Left ventricle myocardium superior (tissue), 1 donor: ENCODE measurements around the gene TNNC1. TPM values are rescaled to one million over a fixed set of nuclear protein-coding genes. Genes with fewer than 3 reads are reported as not detected.

Source experiments
- ATAC-seq: fragments of 200-7000 bp; cut with Tn5 transposase; one replicate; pipeline ENCODE4 v1.9.1; 2020; ENCODE audit warnings: mild to moderate bottlenecking, moderate library complexity
- DNase-seq: peaks from one replicate; pipeline ENCODE4 v3.0.0-alpha.2; 2020
- intact Hi-C: fragments of 100-400 bp; cut with micrococcal nuclease; formaldehyde crosslinking; loops from one replicate; pipeline ENCODE4 v1.11.0; 2022
- long read RNA-seq: library from polyadenylated mRNA; unstranded; transcript quantifications from one replicate; pipeline ENCODE4 v2.0.0, GENCODE V29; 2021
- total RNA-seq: library from RNA; stranded (reverse); fragmentation: NEBNext Ultra II Directional; extraction: Animal tissue kit (Norgen Biotek cat#: 25700); gene quantifications from one replicate; pipeline ENCODE4 v1.2.1, GENCODE V29; 2021
- donor health status: DM: no; HTN: yes; CAD: no; lungs with severe emphysema.

Gene TNNC1
- 8,945 TPM for total RNA-seq
- long read RNA-seq, transcript TNNC1-201 (6 exons, 714 nt) = major isoform, 6,029 of 6,634 reads
- long read RNA-seq, partial matches to known transcripts = 494 of 6,634 reads
- long read RNA-seq, other reads (novel, unspliced or antisense) = 108 of 6,634 reads

DNA sequence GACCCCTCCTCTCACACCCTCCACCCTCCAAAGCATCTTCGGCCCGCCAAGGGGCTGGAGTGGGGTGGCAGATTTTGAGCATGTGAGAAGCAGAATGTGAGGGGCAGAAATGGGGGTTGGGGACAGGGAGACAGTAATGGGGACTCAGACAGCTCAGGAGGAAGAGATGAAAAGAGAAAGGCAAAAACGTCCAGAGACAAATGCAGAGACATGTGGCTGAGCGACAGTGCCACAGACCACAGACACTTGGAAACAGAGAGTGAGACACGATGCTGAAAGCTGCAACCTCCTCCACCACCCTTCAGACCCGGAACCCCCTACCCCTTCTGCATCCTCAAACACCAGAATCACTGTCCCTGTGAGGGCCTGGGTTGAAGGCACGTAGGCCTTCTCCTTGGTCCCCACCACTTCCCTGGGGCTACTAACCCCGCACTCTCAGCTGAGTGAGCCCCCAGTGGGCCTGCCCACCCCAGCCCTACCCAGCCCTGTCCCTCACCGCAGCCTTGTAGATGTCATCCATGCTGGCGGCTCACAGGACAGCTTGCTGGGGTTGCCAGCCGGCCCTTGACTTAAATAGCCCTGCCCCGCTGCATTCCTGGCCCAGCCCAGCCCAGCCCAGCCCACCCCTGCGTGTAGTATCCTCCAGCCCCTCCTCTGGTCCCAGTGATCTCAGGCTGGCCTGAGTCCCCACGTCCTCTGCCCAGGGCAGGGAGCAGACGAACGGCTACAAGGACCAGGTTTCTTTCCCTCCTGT, at the start of gene TNNC1:
Gene TNNC1, minus strand, starts transcription at position 546 of the 754 bp plus-strand sequence. Its CDS starts 26 bp downstream, at position 520.
- intact Hi-C loops = no loop called here
- DNase-seq (peak; percentile 85), ATAC-seq (peak; percentile 60)

- intact Hi-C loops = no loop called here
- DNase-seq = no peak
- ATAC-seq = no peak
These were observed 49.0 kb upstream of the TNNC1 start for GRCh38 chr3:52502808-52503350.

- intact Hi-C loops = no loop called here
These were observed 48.2 kb upstream of the TNNC1 start for GRCh38 chr3:52502001-52502400.

GRCh38 chr3:52501046-52501445, 47.2 kb upstream of the TNNC1 start:
- intact Hi-C loops = no loop called here
- DNase-seq (no peak), ATAC-seq (no peak)

More at GRCh38 chr3:52502001-52502400, 48.2 kb upstream of the TNNC1 start:
- ATAC-seq (no peak), DNase-seq (no peak)

GRCh38 chr3:52498137-52499054, 44.6 kb upstream of the TNNC1 start:
- intact Hi-C loops = no loop called here
- DNase-seq (peak; percentile 62), ATAC-seq (peak; percentile 53)

- ATAC-seq (peak; percentile 16), DNase-seq (no peak)
- intact Hi-C loops = no loop called here
These were observed 42.1 kb upstream of the TNNC1 start for GRCh38 chr3:52495777-52496602.

DNA sequence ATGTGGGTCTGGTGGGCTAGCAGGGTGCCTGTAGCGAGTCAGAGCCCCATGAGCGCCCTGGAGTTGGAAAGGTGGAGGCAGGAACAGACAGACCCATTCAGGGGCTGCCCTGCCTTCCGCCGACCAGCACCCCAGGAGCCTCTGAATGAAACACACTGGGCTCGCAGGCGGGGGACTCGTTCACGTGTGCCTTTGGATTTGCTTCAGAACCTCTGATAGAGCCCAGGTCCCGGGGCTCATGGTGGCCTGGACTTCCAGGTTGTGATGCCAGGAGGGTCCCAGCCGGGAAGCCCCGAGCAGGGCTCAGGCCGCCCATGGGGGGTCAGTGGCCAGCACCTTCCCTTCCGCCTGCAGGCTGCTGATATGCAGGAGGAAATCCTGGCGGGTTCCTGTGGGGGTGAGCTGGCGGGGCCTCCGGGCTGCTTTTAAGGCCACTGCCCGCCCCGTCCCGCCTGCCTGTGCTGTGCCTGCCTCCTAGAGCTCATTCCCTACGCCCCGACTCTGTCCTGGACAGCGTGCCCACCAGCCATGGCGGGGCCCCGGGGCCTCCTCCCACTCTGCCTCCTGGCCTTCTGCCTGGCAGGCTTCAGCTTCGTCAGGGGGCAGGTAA, 41.1 kb upstream of the TNNC1 start, which contains the start of gene STAB1:
Gene STAB1, plus strand, starts transcription at position 453 of the 610 bp plus-strand sequence. Its CDS starts 76 bp downstream, at position 529.
- ATAC-seq (peak; percentile 62), DNase-seq (peak; percentile 78)
- intact Hi-C loops = no loop called here

DNA sequence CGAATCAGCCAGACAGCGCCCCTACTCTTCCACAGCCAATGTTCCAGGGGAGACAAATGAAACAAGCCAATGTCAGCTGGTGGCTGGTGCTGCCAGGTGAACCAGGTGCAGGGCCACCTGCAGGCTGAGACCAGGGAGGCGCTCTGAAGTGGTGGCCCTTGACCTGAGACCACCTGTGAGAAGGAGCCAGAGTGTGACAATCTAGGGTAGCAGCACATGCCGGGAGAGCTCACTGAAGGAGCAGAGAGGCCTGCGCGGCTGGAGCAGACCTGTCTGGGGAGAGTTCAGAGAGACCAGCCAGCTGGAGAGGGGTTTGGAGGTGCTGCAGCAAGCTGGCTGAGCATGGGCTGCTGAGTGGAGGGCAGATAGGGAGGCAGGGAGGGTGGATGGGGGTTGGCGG, 40.6 kb upstream of the TNNC1 start:
- DNase-seq = no peak
- intact Hi-C loops = no loop called here
- no peak for ATAC-seq

- DNase-seq = no peak
- no peak for ATAC-seq
- intact Hi-C loops = no loop called here
These were observed 39.6 kb upstream of the TNNC1 start for GRCh38 chr3:52493232-52494017.

- ATAC-seq (no peak), DNase-seq (no peak)
- intact Hi-C loops = no loop called here
These were observed 38.2 kb upstream of the TNNC1 start for GRCh38 chr3:52492059-52492458.

DNA sequence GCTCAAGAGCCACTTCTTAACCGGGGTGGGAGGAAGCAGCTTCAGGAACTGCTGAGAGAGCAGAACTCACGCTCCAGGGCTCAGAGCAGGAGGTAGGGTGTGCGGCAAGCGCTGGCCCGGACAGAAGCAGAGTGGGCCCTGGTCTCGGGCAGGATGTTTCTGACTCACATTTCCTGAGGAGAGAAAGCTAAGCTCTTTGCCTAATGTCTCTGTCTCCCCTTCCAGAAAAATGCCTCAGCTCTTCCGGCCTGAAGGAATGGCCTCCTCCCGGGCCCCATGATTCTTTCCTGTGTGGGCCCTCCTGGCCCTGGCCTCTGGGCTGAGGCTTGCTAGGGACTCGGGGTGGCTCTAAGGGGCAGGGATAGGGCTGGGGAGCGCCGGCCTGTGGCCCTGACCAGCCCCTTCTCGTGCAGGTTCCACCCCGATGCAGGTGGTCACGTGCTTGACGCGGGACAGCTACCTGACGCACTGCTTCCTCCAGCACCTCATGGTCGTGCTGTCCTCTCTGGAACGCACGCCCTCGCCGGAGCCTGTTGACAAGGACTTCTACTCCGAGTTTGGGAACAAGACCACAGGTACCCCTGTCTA, 37.2 kb upstream of the TNNC1 start:
- intact Hi-C loops = no loop called here
- ATAC-seq (peak; percentile 46), DNase-seq (peak; percentile 62)

- DNase-seq (no peak), ATAC-seq (no peak)
- intact Hi-C loops = no loop called here
These were observed 36.4 kb upstream of the TNNC1 start for GRCh38 chr3:52490035-52490938.

DNA sequence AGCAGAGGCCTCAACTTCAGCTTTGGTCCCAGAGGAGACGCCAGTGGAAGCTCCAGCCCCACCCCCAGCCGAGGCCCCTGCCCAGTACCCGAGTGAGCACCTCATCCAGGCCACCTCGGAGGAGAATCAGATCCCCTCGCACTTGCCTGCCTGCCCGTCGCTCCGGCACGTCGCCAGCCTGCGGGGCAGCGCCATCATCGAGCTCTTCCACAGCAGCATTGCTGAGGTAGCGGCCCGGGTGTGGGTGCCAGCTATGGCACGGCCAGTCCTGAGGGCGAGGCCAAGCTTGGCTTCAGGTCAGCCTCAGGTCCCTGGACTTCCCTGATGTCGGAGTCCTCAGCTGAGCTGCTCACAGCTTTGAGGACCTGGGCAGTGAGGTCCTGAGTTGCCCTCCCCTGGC, 35.6 kb upstream of the TNNC1 start:
- intact Hi-C loops = no loop called here
- DNase-seq (peak; percentile 51), ATAC-seq (no peak)

GRCh38 chr3:52488746-52489145, 34.9 kb upstream of the TNNC1 start:
- intact Hi-C loops = no loop called here
- no peak for ATAC-seq
- DNase-seq = no peak

DNA sequence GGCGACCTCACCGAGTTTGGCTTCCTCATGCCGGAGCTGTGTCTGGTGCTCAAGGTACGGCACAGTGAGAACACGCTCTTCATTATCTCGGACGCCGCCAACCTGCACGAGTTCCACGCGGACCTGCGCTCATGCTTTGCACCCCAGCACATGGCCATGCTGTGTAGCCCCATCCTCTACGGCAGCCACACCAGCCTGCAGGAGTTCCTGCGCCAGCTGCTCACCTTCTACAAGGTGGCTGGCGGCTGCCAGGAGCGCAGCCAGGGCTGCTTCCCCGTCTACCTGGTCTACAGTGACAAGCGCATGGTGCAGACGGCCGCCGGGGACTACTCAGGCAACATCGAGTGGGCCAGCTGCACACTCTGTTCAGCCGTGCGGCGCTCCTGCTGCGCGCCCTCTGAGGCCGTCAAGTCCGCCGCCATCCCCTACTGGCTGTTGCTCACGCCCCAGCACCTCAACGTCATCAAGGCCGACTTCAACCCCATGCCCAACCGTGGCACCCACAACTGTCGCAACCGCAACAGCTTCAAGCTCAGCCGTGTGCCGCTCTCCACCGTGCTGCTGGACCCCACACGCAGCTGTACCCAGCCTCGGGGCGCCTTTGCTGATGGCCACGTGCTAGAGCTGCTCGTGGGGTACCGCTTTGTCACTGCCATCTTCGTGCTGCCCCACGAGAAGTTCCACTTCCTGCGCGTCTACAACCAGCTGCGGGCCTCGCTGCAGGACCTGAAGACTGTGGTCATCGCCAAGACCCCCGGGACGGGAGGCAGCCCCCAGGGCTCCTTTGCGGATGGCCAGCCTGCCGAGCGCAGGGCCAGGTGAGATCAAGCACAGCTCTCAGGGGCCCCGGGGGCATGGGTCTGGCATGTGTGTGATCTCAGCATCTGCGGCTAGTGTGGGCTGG, 34.2 kb upstream of the TNNC1 start:
- ATAC-seq (no peak), DNase-seq (no peak)
- intact Hi-C loops = no loop called here
